HL-60 (cell line): Measurements from ENCODE around the gene NIP7.

Experiments
- DNase-seq, 2 experiments: peaks; one replicate each; pipeline ENCODE4 v3.0.0-alpha.2; 2010 to 2020; ENCODE audit warnings: low read depth in 1 of 2, low spot score in 1 of 2
- H3K27ac ChIP-seq: fragments of 250-450 bp; sonication (Bioruptor Pico); replicated peaks from 2 replicates; pipeline ENCODE4 v1.5.1; 2020; ENCODE audit warnings: mild to moderate bottlenecking, moderate library complexity
- H3K27me3 ChIP-seq: fragments of 250-450 bp; sonication (Bioruptor Pico); 2 replicates; pipeline ENCODE4 v1.5.1; 2021; ENCODE audit warnings: mild to moderate bottlenecking, moderate library complexity; ENCODE audit not compliant: insufficient read depth, poor library complexity, severe bottlenecking
- H3K4me3 ChIP-seq: replicated peaks from 2 replicates; pipeline ENCODE4 v1.5.1; 2011; ENCODE audit warnings: mild to moderate bottlenecking, control low read depth, low read length; ENCODE audit not compliant: insufficient read depth
- GABPA ChIP-seq: IDR thresholded peaks from 2 replicates; pipeline ENCODE4 v1.6.1; 2012; ENCODE audit warnings: low read depth
- POLR2AphosphoS5 ChIP-seq: IDR thresholded peaks from 2 replicates; pipeline ENCODE4 v1.6.1; 2012; ENCODE audit warnings: low read depth
- SPI1 ChIP-seq: IDR thresholded peaks from 2 replicates; pipeline ENCODE4 v1.6.1; 2012; ENCODE audit warnings: low read depth, mild to moderate bottlenecking, borderline replicate concordance
- TF ChIP-seq, protein P1 (sequence below): IDR thresholded peaks from one replicate; pipeline ENCODE4 v1.5.1; 2011; ENCODE audit warnings: low read length, control low read depth, inconsistent platforms; ENCODE audit not compliant: insufficient read depth
- TF ChIP-seq, protein P2 (sequence below): IDR thresholded peaks from 2 replicates; pipeline ENCODE4 v1.6.1; 2012; ENCODE audit warnings: low read depth; ENCODE audit not compliant: insufficient replicate concordance

Gene NIP7

DNA sequence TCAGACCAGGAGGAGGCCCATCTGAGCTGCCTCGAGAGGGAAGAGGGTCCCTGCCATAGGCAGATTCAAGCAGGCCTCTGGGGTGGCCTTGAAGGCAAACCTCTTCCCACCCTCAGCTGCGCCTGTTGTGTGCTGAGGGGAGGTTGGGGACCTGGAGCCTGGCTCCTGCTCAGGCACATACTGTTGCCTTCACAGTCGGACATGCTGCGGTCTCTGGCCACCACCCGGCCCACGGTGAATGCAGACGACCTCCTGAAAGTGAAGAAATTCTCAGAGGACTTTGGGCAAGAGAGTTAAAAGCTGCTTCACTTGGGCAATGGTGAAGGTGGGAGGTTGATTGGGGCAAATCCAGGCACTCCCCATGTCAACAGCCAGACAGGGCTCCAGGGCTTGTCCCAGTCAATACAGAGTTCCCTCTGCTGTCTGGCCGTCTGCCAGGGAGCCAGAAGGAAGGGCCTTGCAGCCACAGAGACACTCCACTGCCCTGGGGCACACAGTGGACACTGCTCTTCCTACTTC lies 15.5 kb upstream of the NIP7 start:
- H3K4me3 ChIP-seq = no peak overlapping the region
- TF ChIP-seq POLR2AphosphoS5 (no peak), SPI1 (no peak), GABPA (no peak)
- DNase-seq = peak in 1 of 2 experiments; percentile 44
- no peak overlapping the region for H3K27ac ChIP-seq
- H3K27me3 ChIP-seq = no peaks in the 10 kb centered on the region

DNA sequence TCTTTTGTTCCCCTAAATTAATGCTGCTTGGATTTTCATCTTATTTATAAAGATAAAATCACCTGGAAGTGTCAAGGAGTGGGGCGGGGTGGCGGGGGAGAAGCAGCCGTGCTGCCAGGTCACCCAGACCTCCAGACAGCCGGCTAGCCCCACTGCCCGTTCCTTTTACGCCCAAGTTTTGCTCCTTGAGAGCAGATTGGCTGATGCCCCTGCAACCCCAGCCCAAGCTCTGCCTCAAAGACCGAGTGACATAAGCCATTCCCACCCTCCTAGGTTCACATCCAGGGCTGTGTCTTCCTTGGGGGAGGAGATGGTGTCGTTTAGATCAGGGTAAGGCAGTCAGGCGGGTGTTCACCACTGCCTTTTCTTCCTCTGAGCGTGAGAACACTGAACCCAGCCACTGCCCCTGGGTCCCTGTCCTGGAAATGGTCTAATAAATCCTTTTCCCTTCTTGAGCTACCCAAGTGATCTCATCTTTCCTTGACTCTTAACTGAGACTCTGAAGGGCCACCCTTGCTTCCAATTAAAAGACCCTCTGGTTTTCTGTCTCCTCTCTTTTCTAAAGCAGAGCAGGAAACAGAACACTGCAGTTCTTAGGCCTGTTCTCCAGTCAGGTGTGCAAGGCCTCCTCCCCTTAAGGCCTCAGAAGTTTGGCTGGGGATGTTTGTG lies 14.9 kb upstream of the NIP7 start:
- H3K4me3 ChIP-seq = no peak overlapping the region
- H3K27me3 ChIP-seq = no peaks in the 10 kb centered on the region
- TF ChIP-seq SPI1 = no peak
- no peak for TF ChIP-seq GABPA
- TF ChIP-seq, protein P1, sequence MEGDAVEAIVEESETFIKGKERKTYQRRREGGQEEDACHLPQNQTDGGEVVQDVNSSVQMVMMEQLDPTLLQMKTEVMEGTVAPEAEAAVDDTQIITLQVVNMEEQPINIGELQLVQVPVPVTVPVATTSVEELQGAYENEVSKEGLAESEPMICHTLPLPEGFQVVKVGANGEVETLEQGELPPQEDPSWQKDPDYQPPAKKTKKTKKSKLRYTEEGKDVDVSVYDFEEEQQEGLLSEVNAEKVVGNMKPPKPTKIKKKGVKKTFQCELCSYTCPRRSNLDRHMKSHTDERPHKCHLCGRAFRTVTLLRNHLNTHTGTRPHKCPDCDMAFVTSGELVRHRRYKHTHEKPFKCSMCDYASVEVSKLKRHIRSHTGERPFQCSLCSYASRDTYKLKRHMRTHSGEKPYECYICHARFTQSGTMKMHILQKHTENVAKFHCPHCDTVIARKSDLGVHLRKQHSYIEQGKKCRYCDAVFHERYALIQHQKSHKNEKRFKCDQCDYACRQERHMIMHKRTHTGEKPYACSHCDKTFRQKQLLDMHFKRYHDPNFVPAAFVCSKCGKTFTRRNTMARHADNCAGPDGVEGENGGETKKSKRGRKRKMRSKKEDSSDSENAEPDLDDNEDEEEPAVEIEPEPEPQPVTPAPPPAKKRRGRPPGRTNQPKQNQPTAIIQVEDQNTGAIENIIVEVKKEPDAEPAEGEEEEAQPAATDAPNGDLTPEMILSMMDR = no peak
- TF ChIP-seq POLR2AphosphoS5 = no peak
- TF ChIP-seq, protein P2, sequence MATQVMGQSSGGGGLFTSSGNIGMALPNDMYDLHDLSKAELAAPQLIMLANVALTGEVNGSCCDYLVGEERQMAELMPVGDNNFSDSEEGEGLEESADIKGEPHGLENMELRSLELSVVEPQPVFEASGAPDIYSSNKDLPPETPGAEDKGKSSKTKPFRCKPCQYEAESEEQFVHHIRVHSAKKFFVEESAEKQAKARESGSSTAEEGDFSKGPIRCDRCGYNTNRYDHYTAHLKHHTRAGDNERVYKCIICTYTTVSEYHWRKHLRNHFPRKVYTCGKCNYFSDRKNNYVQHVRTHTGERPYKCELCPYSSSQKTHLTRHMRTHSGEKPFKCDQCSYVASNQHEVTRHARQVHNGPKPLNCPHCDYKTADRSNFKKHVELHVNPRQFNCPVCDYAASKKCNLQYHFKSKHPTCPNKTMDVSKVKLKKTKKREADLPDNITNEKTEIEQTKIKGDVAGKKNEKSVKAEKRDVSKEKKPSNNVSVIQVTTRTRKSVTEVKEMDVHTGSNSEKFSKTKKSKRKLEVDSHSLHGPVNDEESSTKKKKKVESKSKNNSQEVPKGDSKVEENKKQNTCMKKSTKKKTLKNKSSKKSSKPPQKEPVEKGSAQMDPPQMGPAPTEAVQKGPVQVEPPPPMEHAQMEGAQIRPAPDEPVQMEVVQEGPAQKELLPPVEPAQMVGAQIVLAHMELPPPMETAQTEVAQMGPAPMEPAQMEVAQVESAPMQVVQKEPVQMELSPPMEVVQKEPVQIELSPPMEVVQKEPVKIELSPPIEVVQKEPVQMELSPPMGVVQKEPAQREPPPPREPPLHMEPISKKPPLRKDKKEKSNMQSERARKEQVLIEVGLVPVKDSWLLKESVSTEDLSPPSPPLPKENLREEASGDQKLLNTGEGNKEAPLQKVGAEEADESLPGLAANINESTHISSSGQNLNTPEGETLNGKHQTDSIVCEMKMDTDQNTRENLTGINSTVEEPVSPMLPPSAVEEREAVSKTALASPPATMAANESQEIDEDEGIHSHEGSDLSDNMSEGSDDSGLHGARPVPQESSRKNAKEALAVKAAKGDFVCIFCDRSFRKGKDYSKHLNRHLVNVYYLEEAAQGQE = no peak
- no peak overlapping the region for H3K27ac ChIP-seq
- DNase-seq = no peak

DNA sequence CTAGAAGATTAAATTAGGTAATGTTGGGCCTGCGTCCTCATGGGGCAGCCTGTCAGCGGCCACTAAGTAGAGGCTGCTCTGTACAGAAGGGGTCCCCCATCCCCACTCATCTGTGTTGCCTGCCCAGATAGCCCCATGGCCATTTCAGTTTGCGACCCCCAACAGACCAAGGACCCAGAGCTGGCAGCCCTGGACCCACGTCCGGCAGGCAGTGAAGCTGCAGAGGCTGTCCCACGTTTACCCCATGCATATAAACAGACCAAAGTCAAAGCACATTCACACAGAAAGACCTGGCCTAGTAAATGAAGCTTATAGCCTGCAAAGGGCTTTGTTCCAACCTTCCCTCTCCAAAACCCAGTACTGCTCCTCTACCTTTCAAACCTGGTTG lies 13.8 kb upstream of the NIP7 start:
- TF ChIP-seq SPI1 = no peak
- TF ChIP-seq, protein P1 = no peak
- TF ChIP-seq, protein P2 = no peak
- TF ChIP-seq GABPA = no peak
- no peak for TF ChIP-seq POLR2AphosphoS5
- Histone ChIP-seq H3K4me3 (no peak overlapping the region), H3K27me3 (no peaks in the 10 kb centered on the region), H3K27ac (0 out of 2 replicates have a peak overlapping the region, but pooled peaks have one; percentile 11)
- DNase-seq = no peak

DNA sequence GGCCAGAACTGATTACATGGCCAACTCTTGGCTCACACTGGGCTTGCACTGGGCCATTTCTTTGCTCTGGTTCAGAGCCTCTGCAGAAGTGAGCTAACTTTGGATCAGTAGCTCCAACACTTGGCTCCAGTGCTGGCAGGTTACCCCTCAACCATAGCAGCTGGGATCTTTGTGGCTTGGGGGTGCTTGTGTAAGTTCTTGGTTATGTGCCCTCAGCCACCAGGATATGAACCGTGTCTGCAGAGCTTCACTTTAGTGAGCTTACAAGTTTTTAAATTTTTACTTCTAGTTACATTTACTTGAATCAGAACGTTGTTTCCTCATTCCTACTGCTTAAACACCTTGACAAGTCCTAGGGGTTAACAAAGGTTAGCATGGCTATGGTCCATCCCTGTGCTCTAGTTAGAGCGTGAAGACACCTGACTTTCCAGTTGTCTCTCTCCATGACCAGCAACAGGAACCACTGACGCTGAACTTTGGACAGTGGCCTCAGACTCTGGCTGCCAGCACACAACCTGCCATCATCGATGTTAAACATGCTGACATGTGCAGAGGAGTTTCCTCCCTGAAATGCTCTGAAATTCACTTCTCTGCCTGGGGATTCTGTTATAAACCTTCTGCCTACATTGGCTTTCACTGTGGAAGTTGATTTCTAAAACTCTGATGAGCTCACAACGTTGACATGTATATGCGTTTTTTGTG lies 13.2 kb upstream of the NIP7 start:
- Histone ChIP-seq H3K27me3 (no peaks in the 10 kb centered on the region), H3K27ac (peak overlapping the region; percentile 29; the same call in 1 of the 2 replicates), H3K4me3 (no peak overlapping the region)
- DNase-seq = no peak
- TF ChIP-seq GABPA (no peak), POLR2AphosphoS5 (0 out of 2 replicates have a peak, but pooled peaks have one; percentile 22), SPI1 (no peak)
- TF ChIP-seq, protein P2 = no peak
- TF ChIP-seq, protein P1 = no peak
